GM18517 (cell line): ENCODE results near the gene KRT84.

Experiments used
- ATAC-seq: cut with Tn5 transposase; IDR thresholded peaks from one replicate; pipeline ENCODE4 v1.9.1; 2021; ENCODE audit warnings: mild to moderate bottlenecking, moderate library complexity; ENCODE audit not compliant: unreplicated experiment

Gene KRT84

GRCh38 chr12:52362118-52362726 is 23.2 kb downstream of the KRT84 start:
- ATAC-seq: no peak

- ATAC-seq: no peak
Observed at GRCh38 chr12:52361553-52361952, 23.9 kb downstream of the KRT84 start.

GRCh38 chr12:52360663-52361271 is 24.7 kb downstream of the KRT84 start:
- no peak for ATAC-seq

GRCh38 chr12:52360106-52360662 is 25.3 kb downstream of the KRT84 start:
- no peak for ATAC-seq

GRCh38 chr12:52359621-52360061 is 25.8 kb downstream of the KRT84 start:
- no peak for ATAC-seq

- ATAC-seq: peak; percentile 91
Observed at GRCh38 chr12:52358575-52359350, 26.7 kb downstream of the KRT84 start.

GRCh38 chr12:52356762-52357580 is 28.5 kb downstream of the KRT84 start:
- no peak for ATAC-seq

GRCh38 chr12:52356031-52356761 is 29.3 kb downstream of the KRT84 start:
- no peak for ATAC-seq

- no peak for ATAC-seq
Observed at GRCh38 chr12:52355176-52355575, 30.3 kb downstream of the KRT84 start.

GRCh38 chr12:52354200-52354599 is 31.3 kb downstream of the KRT84 start:
- no peak for ATAC-seq

GRCh38 chr12:52353766-52354165 is 31.7 kb downstream of the KRT84 start:
- ATAC-seq: no peak

GRCh38 chr12:52352951-52353350 is 32.5 kb downstream of the KRT84 start:
- no peak for ATAC-seq

GRCh38 chr12:52351196-52352059 is 34.0 kb downstream of the KRT84 start:
- no peak for ATAC-seq

- no peak for ATAC-seq
Observed at GRCh38 chr12:52350786-52351185, 34.7 kb downstream of the KRT84 start.

- ATAC-seq: no peak
Observed at GRCh38 chr12:52350021-52350620, 35.3 kb downstream of the KRT84 start.

GRCh38 chr12:52349196-52349595 is 36.3 kb downstream of the KRT84 start:
- ATAC-seq: no peak

GRCh38 chr12:52347551-52348510 is 37.6 kb downstream of the KRT84 start:
- no peak for ATAC-seq

GRCh38 chr12:52347016-52347415 is 38.4 kb downstream of the KRT84 start:
- no peak for ATAC-seq
